Naive B cell (primary cell): ENCODE results near the gene MEIS1. TPM values are rescaled to one million over a fixed set of nuclear protein-coding genes. Genes with fewer than 3 reads are reported as not detected.

Source experiments
- ATAC-seq, 2 donors: fragments of 150-1000 bp; cut with Tn5 transposase; 2 replicates each; pipeline ENCODE4 v1.10.0; 2021; ENCODE audit warnings: low read depth in 2 of 2, mild to moderate bottlenecking in 2 of 2, moderate library complexity in 2 of 2
- DNase-seq: peaks from one replicate; pipeline ENCODE4 v3.0.0; 2022
- H3K27ac Mint-ChIP-seq, 6 donors: one replicate each; pipeline ENCODE4 v1.8.0; 2020 to 2022; ENCODE audit warnings: mild to moderate bottlenecking in 6 of 6, mixed read lengths in 6 of 6, moderate library complexity in 5 of 6, inconsistent platforms in 2 of 6
- H3K27me3 Mint-ChIP-seq, 3 donors: one replicate each; pipeline ENCODE4 v1.8.0; 2021 to 2022; ENCODE audit warnings: mixed read lengths in 3 of 3, mild to moderate bottlenecking in 1 of 3
- H3K36me3 Mint-ChIP-seq, 2 donors: one replicate each; pipeline ENCODE4 v1.8.0; 2020 to 2022; ENCODE audit warnings: mixed read lengths in 2 of 2, inconsistent platforms in 1 of 2, mild to moderate bottlenecking in 1 of 2
- H3K4me1 Mint-ChIP-seq, 3 donors: one replicate each; pipeline ENCODE4 v1.8.0; 2020 to 2022; ENCODE audit warnings: mixed read lengths in 3 of 3, inconsistent platforms in 1 of 3, mild to moderate bottlenecking in 1 of 3, moderate library complexity in 1 of 3
- H3K4me3 Mint-ChIP-seq, 8 donors: one replicate each; pipeline ENCODE4 v1.8.0; 2020 to 2022; ENCODE audit warnings: mild to moderate bottlenecking in 8 of 8, mixed read lengths in 8 of 8, moderate library complexity in 8 of 8, inconsistent platforms in 2 of 8
- H3K9me3 Mint-ChIP-seq, 7 donors: one replicate each; pipeline ENCODE4 v1.8.0; 2020 to 2022; ENCODE audit warnings: mixed read lengths in 7 of 7, mild to moderate bottlenecking in 5 of 7, inconsistent platforms in 2 of 7, moderate library complexity in 1 of 7
- polyA plus RNA-seq, 6 donors: library from polyadenylated mRNA; unstranded; fragments of 300-500 nt; fragmentation: Illumina TruSeq; gene quantifications; one replicate each; pipeline ENCODE4 v1.2.3, GENCODE V29; 2021; ENCODE audit warnings: low read depth in 6 of 6

The MEIS1 gene
- polyA plus RNA-seq, 6 donors from 2014 or later = 0.56 to 1.9 (median 0.90) TPM; not detected in 3

DNA sequence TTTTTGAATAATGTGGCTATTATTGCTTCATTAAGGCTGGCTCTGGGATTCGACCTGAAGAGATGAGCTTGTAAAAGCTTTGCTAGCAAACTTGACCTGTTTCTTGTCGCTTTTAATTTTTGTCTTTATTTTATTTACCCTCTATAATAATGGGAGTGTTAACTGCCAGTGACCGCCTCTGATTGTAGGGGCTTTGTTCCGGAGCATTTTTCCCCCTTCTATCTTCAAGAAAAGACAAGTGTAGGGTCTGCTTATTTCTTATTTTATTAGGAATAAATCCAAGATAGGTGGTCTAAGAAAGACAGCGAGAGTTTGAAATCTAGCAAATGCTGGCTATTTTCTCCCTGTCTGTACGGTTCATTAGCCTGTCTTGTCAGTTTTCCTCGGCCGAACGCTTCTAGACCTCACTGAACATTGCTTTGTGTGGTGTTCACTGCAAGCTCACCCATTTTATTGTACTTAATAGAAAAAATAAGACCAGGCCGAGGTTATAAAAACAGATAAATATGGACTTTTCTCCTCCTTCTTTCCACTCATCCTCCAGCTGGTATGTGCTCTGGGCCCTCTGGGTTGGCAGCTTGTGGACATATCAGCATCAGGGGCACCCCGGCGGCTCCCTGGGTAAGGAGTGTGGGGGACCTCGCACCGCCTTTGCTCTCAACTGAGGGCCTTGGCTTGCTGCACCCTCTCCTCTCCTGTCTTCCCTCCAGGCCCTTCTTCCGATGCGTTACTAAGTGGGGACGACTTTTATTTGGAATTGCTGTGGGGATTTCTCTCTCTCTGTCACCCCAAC lies 8.5 kb downstream of the MEIS1 start:
- Mint-ChIP-seq H3K27ac (no peak overlapping the region), H3K9me3 (peaks cover 0 to 1% (median 0%) of the 10 kb centered on the region in 7 donors), H3K4me1 (peaks cover 10 to 27% (median 21%) of the 10 kb centered on the region in 3 donors), H3K4me3 (no peak overlapping the region), H3K36me3 (peaks cover 0 to 3% of the 10 kb centered on the region in 2 donors), H3K27me3 (peaks cover 69 to 81% (median 74%) of the 10 kb centered on the region in 3 donors)
- ATAC-seq (no peak), DNase-seq (no peak)

DNA sequence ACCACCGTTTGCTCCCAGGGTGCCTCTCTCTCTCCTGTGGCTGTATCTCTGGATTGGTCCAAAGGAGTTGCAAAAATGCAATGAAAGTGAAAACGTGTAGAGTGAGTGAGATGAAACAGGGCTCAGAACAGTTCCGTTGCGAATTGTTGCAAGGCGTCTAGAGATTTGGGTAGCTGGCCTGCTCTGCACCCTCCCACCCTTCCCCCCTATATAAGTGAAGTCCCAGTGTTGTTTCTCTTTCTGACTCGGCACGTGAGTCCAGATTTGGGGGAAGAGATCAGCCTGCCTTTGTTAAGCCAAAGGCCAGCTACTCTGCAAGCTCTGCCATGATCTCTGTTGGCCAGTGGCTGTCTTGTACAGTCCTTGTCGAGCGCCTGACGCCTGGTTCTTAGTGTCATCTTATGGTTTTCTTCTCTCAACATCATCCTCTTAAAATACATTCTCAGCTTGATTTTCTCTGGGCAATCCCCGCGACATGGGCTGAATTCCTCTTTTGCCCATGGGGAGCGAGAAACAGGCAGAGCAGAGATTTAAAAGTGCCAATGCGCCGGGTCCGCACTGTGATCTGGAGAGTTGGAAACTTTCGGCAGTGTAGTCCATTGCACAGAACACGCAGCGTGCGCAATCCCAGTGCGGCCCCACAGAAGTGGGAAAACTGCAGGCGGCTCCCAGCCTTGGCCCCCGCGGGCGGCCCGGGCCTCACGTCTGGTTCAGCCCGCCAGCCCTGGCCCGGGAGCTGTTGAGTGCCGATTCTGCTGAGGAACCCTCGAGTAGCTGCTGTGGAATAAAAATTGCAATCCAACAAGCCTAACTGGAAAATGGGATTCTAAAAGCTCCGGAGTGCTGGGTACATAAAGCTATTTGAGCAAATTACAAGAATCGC lies 9.3 kb downstream of the MEIS1 start:
- Mint-ChIP-seq H3K27me3 (peaks cover 64 to 80% (median 68%) of the 10 kb centered on the region in 3 donors), H3K36me3 (peaks cover 0 to 3% of the 10 kb centered on the region in 2 donors), H3K27ac (no peak overlapping the region), H3K9me3 (peaks cover 0 to 1% (median 0%) of the 10 kb centered on the region in 7 donors), H3K4me1 (peaks cover 10 to 26% (median 21%) of the 10 kb centered on the region in 3 donors), H3K4me3 (no peak overlapping the region)
- no peak for DNase-seq
- ATAC-seq = no peak

DNA sequence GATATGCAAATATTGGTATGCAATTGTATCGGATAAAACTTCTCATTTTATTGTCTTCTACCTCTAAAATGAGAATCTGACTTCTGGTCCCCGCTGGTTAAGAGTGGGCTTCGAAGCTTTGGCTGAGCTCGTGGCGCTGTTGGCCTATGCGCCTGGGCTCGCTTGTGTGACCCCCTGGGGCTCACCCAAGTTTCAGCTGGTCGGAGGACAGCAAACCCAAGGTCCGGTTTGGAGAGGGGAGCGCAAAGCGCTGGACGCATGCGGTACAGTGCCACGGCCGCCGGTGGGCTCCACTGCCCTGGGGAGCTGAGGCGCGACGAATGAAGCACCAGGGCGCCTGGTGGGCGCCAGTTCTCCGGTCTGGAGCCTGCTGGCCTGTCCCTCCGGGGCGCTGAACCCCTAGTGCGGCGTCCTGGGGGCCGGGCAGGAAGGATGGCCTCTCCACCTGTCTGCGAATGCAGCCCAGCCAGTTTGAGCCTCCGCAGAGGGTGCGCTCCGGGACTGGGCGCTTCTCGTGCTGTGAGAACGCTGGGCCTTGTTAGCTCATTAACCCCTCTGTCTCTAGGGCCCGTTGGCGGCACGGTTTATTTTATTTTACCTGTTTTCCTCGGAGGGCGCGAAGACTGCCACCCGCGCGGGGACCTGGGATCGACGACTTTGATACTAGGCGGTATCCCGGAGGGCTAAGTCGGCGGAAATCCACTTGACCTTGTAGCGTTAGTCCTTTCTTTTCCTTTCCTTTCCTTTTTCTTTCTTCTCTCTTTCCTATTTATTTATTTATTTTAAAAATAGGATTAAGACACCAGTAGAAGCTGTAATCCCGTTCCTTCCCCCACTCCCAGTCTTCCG lies 10.4 kb downstream of the MEIS1 start:
- DNase-seq (no peak), ATAC-seq (no peak)
- H3K36me3 Mint-ChIP-seq = peaks cover 0 to 3% of the 10 kb centered on the region in 2 donors
- H3K27me3 Mint-ChIP-seq = peaks cover 55 to 69% (median 57%) of the 10 kb centered on the region in 3 donors
- H3K4me1 Mint-ChIP-seq = peaks cover 0 to 16% (median 10%) of the 10 kb centered on the region in 3 donors
- H3K9me3 Mint-ChIP-seq = no peaks in the 10 kb centered on the region
- peak overlapping the region in 1 of 6 donors; percentile 26 for H3K27ac Mint-ChIP-seq
- H3K4me3 Mint-ChIP-seq = no peak overlapping the region

DNA sequence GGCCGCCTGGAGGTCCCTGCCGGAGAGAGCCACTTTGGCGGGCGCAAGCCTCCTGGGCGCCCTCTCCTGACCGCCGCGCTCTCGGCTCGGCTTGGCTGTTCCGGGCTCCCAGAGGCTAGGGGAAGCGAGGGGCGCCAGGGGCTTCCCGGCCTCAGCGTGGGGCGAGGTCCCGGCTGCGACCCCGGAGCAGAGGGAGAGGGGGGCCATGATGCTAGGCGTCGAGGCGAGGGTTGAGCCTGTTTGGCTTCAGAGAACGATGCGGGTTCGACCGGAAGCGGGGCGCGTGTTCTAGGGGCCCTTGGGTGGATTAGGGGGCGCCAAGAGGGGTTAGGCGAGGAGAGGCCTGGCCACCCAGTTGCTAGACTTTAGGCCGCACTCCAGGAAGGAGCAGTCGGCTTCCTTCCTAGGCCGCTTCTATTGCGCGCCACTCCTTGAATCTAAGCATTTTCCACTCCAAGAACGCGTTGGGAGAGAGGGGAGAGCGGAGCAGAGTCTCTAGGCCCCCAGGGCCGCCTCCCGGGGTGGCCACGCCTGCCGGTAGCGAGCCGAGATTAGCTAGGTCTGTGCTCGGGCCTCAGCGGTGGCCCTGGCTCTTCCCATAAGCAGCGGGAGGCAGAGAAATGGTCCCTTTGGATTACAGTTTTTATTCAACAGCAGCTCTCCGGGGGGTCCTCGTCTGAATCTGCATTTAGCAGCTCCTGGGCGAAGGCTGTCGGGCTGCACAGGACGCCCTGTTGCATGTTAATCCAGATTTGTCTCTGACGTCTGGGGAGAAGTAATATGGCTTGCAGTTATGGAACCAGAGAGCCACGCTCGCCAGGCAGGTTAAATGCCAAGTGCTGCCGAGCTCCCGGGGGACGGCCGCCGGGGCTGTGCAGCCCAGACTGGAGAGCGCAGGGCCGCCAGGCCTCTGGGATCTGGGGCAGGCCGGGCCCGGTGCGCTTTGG lies 11.3 kb downstream of the MEIS1 start:
- Mint-ChIP-seq H3K36me3 (peaks cover 0 to 3% of the 10 kb centered on the region in 2 donors), H3K4me3 (peak overlapping the region in 1 of 8 donors; percentile 16), H3K4me1 (peaks cover 0 to 15% (median 2%) of the 10 kb centered on the region in 3 donors), H3K9me3 (no peaks in the 10 kb centered on the region), H3K27me3 (peaks cover 48 to 62% (median 49%) of the 10 kb centered on the region in 3 donors), H3K27ac (no peak overlapping the region)
- no peak for DNase-seq
- no peak for ATAC-seq

DNA sequence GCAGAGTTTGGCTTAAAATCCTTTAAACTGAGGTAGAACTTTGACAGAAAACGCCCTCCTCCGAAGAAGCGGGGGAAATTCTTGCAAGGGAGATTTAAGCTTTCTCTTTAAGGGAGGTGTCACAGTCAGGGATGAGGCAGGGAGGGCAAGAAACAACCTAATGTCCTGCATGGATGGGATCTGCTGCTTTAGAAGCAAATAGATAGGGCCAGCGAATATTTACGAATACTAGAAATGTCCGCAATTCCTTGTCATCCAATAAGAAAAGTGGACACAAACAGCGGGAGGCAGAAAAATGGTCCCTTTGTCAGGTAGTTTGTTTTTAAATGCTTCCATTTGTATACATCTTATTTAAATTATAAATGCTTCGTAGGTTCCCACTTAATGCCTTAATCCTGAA lies 12.0 kb downstream of the MEIS1 start:
- peak overlapping the region in 1 of 8 donors; percentile 1 for H3K4me3 Mint-ChIP-seq
- ATAC-seq = no peak
- DNase-seq = no peak

DNA sequence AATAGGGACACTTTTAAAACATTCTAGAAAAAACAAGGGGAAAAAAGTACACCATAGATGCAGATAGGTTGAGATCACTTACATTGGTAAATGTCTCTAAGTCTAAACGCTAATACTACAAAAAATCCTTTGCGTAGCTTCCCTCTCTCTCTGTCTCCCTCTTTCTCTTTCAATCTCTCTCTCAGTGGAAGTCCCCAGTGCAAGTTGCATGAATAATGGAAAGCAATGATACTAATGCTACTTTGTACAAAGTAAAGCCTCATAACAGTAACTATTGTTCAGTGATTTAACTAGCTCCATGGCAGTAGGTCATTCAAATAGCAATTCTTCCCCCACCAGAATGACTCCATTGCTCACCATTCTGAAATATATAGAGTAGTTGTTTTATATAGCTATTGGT lies 12.8 kb downstream of the MEIS1 start:
- ATAC-seq (no peak), DNase-seq (no peak)
- Mint-ChIP-seq H3K27me3 (peaks cover 35 to 50% (median 35%) of the 10 kb centered on the region in 3 donors), H3K4me3 (no peak overlapping the region), H3K36me3 (peaks cover 0 to 2% of the 10 kb centered on the region in 2 donors), H3K9me3 (no peaks in the 10 kb centered on the region), H3K27ac (peak overlapping the region in 1 of 6 donors; percentile 10), H3K4me1 (peaks cover 0 to 15% (median 1%) of the 10 kb centered on the region in 3 donors)

More for the DNA sequence above, 12.0 kb downstream of the MEIS1 start:
- Mint-ChIP-seq H3K36me3 (peaks cover 0 to 3% of the 10 kb centered on the region in 2 donors), H3K9me3 (no peaks in the 10 kb centered on the region), H3K27me3 (peaks cover 40 to 55% (median 41%) of the 10 kb centered on the region in 3 donors), H3K4me1 (peaks cover 0 to 15% (median 1%) of the 10 kb centered on the region in 3 donors), H3K27ac (no peak overlapping the region)

DNA sequence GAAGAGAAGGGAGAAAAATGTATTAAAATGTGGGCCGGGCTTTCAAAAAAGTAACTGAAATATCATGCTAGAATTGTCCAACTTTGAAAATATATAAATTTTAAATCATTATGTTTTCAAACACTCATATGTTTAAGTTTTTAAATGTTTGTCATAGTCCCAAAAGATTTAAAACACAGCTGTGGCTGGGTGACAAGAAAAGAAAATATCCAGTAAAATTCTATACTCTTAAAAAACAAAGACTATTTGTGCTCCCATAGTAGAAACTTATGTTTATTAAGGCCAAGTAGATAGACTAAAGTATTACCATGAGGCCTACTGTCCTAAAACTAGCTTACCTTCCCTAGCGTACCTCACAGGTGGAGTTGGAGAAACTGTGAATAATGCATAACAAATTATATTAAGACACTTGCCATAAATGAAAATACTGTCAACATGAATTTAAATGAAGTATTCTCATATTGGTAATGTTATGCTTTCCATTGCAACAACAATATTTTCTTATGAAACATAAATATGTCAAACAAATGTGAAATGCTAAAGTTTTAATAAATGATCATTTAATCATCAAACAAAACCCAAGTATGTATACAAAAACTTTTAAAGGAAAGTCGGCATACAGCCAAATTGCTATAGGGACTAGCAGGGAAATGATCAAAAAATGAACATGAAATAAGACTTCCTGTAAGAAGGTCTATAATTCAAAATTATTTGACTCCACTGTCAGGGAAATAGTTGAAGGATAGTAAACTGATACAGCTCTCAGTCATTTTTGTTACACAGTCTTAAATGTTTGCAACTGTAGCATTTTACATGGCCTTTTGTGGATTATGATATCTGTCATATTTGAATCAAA lies 13.4 kb downstream of the MEIS1 start:
- H3K27ac Mint-ChIP-seq = no peak overlapping the region
- no peak for ATAC-seq
- H3K4me1 Mint-ChIP-seq = peaks cover 0 to 15% (median 1%) of the 10 kb centered on the region in 3 donors
- H3K4me3 Mint-ChIP-seq = no peak overlapping the region
- no peaks in the 10 kb centered on the region for H3K9me3 Mint-ChIP-seq
- H3K36me3 Mint-ChIP-seq = no peaks in the 10 kb centered on the region
- DNase-seq = no peak
- H3K27me3 Mint-ChIP-seq = peaks cover 28 to 43% (median 36%) of the 10 kb centered on the region in 3 donors

DNA sequence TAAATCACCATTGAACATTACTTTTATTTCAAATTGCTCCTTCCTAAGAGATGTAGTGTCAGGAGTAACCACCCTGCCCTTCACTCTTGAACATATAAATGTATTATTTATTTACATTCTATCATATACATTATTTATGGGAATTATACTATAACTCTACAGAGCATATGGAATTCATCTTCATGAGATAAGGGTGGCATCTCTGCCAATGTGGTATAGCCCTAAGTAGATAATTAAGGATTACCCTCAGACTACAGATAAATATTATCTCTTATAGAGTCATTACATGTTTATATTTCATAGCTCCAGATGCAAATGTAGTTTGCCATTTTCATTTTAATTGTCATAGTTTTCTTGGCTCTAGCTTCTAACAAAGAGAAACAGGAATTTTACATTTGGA lies 17.3 kb downstream of the MEIS1 start:
- Mint-ChIP-seq H3K27ac (no peak overlapping the region), H3K36me3 (no peaks in the 10 kb centered on the region), H3K4me1 (no peaks in the 10 kb centered on the region), H3K4me3 (no peak overlapping the region), H3K27me3 (peaks cover 8 to 14% (median 9%) of the 10 kb centered on the region in 3 donors), H3K9me3 (no peaks in the 10 kb centered on the region)
- ATAC-seq (no peak), DNase-seq (no peak)

DNA sequence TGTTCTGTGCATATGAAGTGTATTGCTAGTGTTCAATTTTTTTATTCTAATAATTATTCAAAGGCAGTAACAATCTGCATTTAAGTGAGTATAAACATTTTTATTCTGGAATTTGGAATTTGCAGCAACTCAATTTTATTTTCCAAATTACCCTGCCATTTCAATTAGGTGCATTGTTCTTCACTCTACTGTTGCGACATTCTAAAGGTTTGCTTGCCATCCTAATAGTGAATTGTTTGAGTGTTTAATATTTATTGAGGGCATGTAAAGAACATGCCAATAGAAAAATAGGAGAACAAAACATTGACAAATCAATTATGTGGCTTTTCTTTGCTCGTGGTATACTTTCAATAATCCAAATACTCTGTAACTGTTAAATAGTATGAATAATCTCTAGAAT lies 18.0 kb downstream of the MEIS1 start:
- H3K36me3 Mint-ChIP-seq = no peaks in the 10 kb centered on the region
- no peaks in the 10 kb centered on the region for H3K9me3 Mint-ChIP-seq
- peaks cover under 1 to 7% (median 2%) of the 10 kb centered on the region in 3 donors for H3K27me3 Mint-ChIP-seq
- DNase-seq (no peak), ATAC-seq (no peak)
- no peak overlapping the region for H3K27ac Mint-ChIP-seq
- no peaks in the 10 kb centered on the region for H3K4me1 Mint-ChIP-seq
- H3K4me3 Mint-ChIP-seq = no peak overlapping the region

DNA sequence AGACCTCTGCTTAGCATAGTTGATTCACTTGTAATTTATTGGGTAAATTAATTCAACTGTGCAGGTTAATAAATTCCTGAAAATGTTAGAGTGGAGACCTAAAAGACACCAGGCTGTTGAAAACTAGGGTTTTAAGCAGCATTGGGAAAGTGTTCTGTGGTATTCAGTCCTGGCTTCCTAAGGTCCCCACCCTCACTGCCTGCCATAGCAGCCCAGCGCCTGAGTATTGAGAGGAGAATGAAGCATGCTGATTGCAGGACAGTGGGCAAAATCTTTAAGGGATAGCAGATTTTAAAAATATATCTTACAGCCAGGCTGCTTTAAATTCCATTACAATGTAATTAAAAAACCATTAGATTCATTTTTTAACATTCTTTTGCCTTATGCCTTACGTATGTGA lies 20.6 kb downstream of the MEIS1 start:
- H3K4me3 Mint-ChIP-seq = no peak overlapping the region
- no peaks in the 10 kb centered on the region for H3K36me3 Mint-ChIP-seq
- ATAC-seq = no peak
- peaks cover 0 to 9% (median 5%) of the 10 kb centered on the region in 3 donors for H3K27me3 Mint-ChIP-seq
- no peak overlapping the region for H3K27ac Mint-ChIP-seq
- no peaks in the 10 kb centered on the region for H3K4me1 Mint-ChIP-seq
- H3K9me3 Mint-ChIP-seq = no peaks in the 10 kb centered on the region
- DNase-seq = no peak

DNA sequence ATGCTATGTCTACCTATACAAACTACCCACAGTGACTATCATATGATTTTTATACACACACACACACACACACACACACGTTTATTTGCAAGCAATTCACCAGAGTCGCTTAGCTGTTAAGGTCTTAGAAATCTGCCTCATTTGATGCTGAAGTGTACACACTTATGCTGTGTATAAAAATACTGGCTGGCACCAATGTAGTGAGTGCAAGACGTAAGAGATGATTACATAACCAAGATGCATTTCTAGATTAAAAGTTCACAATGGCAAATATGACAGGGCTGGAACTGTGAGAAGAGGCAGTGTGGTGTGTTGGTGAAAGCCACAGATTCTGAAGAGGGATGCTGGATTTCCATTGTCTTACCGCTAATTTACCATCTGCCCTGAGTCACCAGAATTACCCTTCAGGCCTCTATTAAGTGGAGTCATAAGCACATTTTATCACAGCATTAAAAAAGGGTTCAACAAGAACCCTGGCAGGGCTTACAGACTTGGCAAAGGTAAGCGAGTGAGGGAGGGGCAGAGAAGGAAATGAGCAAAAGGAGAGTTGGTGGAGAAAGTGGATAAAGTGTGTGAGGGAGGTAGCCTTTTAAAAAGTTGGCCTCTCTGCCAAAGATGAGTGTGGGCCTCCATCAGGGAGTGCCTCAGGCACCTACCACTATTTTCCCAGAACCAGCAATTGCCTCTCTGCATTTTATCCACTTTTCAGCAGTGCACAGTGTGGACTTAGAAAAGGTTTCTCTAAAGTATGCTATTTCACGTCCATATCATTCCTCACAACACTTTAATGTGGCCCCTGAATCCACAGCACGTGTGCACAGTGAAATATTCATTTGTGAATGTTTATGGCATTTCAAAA lies 21.5 kb downstream of the MEIS1 start:
- H3K4me1 Mint-ChIP-seq = no peaks in the 10 kb centered on the region
- no peaks in the 10 kb centered on the region for H3K9me3 Mint-ChIP-seq
- H3K4me3 Mint-ChIP-seq = no peak overlapping the region
- H3K36me3 Mint-ChIP-seq = no peaks in the 10 kb centered on the region
- DNase-seq (no peak), ATAC-seq (no peak)
- H3K27ac Mint-ChIP-seq = no peak overlapping the region
- peaks cover 0 to 9% (median 5%) of the 10 kb centered on the region in 3 donors for H3K27me3 Mint-ChIP-seq
